ENCODE measurements around the gene SRSF8.
"Not testable (repeated sequence)": the region's sequence is repeated elsewhere in the genome, so short reads cannot be mapped to it uniquely, and the experiment has no call there.

DNA sequence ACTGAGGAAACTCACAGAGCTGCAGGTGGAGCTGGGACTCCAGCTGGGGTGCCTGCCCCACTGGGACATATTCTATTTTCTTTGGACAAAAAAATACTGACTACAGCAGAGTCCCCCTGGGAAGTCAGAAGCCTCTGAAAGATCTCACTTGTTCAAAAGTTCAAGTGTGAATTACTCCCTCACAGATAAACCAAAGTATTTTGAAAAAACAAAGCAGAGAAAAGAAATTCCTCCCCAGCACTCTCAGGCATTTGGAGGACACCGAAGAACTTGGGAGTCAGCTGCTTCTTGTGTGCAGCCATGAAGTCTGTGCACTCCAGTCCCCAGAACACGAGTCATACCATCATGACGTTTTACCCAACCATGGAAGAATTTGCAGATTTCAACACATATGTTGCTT, 17.6 kb upstream of the SRSF8 start, which contains the start of gene KDM4F:
- TF ChIP-seq, protein P1, sequence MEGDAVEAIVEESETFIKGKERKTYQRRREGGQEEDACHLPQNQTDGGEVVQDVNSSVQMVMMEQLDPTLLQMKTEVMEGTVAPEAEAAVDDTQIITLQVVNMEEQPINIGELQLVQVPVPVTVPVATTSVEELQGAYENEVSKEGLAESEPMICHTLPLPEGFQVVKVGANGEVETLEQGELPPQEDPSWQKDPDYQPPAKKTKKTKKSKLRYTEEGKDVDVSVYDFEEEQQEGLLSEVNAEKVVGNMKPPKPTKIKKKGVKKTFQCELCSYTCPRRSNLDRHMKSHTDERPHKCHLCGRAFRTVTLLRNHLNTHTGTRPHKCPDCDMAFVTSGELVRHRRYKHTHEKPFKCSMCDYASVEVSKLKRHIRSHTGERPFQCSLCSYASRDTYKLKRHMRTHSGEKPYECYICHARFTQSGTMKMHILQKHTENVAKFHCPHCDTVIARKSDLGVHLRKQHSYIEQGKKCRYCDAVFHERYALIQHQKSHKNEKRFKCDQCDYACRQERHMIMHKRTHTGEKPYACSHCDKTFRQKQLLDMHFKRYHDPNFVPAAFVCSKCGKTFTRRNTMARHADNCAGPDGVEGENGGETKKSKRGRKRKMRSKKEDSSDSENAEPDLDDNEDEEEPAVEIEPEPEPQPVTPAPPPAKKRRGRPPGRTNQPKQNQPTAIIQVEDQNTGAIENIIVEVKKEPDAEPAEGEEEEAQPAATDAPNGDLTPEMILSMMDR (IDR thresholded peaks at IDR 0.05) = not testable (repeated sequence)
- not testable (repeated sequence) for TF ChIP-seq POLR2A (IDR thresholded peaks at IDR 0.05)
